Embryonic facial prominence (tissue), 1 donor: ENCODE results near the gene CLMN.
A peak's percentile ranks its signal among the peaks of the same experiment; 100 is the strongest.

Experiments
- DNase-seq: peaks from one replicate; pipeline ENCODE4 v3.0.0-alpha.2; 2016; ENCODE audit errors: extremely low spot score

Gene CLMN

GRCh38 chr14:95240859-95241813, 78.6 kb downstream of the CLMN start:
- DNase-seq = no peak

- DNase-seq = no peak
Observed at GRCh38 chr14:95238487-95239298, 81.0 kb downstream of the CLMN start.

- DNase-seq = no peak
Observed at GRCh38 chr14:95237958-95238340, 81.8 kb downstream of the CLMN start.

- DNase-seq = no peak
Observed at GRCh38 chr14:95237121-95237957, 82.4 kb downstream of the CLMN start.

DNA sequence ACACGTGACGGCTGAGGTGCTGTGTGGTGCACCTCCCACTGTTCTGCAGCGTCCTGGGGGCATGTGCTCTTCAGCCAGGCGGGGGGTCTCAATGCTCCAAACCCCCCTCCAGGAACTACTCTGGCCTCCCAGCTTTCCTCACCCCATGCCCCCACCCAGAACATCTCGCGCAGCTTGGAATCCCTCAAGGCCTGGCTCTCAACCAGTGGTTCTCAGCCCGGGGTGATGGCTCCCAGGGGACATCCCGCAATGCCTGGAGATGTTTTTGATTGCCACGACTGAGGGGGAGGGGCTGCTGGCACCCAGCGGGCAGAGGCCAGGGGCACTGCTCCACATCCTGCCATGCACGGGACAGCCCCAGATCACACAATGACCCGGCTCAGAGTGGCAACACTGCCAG, 83.5 kb downstream of the CLMN start:
- DNase-seq = no peak

DNA sequence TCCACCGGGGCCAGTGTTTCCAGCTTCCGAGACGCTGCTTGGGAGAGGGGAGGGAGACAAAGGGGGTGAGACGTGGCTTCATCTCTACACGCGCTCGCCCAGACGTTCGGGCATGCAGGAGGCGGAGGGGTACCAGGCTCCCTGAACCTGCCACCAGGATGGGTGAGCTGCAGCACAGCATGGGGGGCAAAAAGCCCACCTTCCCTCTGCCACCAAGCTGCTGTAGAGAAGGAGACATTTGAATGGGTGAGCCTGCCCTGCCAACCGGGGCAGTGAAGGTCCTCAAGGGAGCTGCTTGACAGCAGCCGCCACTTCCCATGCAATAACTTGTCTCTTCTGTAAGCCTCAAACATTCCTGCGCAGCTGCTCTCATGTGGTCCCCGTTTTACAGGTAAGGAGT, 83.9 kb downstream of the CLMN start:
- DNase-seq = no peak

DNA sequence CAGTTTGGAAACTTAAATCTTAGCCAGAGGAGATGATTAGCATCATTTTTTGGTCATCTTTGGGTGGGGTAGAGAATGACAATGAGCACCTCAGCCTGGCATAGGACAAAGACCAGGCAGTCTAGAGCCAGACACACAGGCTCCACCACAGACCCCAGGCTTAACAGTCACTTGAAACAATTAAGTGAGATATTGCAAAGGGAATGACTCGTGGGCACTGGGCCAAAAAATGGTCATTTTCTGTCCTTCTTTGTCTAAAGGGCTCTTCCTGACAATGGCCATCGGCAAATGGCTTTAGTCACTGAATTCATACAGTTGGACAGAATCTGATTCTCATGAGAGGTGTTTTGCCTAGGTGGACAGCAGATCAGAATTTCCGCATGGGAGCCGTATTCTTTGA, 84.4 kb downstream of the CLMN start:
- DNase-seq = no peak

DNA sequence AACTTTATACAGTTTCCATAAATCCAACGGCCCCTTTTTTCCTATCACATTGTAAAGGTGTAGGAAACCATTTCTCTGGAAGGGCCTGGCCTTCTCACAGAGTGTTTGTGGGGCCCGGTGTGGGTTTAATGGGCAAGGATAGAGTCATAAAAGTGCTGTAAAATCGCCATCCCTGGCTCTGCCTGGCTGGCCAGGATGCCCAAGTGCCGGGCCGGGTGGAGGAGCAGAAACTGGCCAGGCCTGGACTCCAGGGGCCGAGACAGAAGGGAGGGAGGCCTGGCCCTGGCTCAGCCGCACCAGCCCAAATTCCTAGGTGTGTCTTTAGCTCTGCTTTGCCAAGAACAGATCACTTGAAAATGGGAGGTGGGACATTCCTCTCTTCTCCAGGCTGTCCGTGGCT, 85.3 kb downstream of the CLMN start:
- DNase-seq = no peak

DNA sequence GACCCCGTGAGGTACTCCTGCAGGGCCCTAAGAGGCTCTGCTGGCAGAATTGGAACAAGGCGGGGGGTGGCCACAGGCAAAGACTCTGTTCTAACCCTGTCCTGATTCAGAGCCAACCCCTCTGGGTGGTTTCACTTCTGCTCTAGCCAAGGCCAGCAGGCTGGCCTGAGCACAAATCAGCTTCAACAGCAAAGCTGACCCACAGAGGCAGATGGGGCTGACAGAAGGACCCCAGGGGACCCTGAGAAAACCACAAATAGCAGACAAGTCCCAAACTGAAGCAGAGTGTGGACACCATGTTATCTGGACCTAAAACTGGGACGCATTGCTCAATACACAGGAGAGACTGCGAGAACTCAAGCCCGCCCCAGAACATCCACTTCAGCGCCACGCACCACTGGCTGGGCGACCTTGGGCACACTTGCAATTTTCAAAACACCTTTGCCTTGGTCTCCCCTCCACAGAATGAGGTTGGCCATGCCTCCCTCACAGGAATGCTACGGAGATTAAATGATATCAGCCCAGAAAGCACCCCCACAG, 85.9 kb downstream of the CLMN start:
- DNase-seq = no peak

GRCh38 chr14:95232894-95233584, 86.7 kb downstream of the CLMN start:
- no peak for DNase-seq

- DNase-seq = no peak
Observed at GRCh38 chr14:95231966-95232633, 87.6 kb downstream of the CLMN start.

- DNase-seq = no peak
Observed at GRCh38 chr14:95229749-95230148, 90.0 kb downstream of the CLMN start.

DNA sequence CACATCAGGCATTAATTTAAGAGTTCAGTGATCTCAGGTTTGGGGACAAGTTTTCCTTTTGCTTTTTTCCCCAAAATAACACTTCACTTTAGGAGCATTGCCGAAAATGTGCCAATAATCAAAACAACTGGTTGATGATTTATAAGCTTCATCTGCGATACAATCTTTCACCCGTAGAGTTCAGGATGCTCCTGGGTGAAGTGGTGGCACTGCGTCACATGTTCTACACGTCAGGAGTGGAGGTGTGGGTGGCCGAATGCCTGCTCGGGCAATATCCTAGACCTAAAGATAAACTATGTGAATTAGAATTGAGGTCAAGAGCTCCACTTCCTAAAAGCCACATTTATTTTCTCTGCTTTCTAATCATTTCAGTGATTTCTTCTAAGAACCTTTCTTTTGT, 91.5 kb downstream of the CLMN start:
- no peak for DNase-seq

GRCh38 chr14:95227279-95227860, 92.3 kb downstream of the CLMN start:
- DNase-seq = peak; percentile 52

DNA sequence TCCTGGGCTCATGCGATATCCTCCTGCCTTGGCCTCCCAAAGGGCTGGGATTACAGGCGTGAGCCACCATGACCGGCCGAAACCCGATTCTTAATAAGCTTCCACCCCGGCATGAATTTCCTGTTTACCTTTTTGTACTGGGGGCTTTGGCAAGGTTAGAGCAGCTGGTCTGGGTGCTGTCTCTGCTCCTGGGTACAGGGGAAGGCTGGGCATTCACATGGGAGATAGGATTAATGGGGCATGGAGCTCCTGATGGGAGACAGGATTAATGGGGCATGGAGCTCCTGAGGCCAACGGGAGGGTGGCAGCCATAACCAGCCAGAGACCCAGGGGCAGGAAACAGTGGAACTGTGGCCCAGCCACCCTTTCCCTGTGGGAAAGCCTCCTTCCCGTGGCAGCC, 92.9 kb downstream of the CLMN start:
- no peak for DNase-seq

DNA sequence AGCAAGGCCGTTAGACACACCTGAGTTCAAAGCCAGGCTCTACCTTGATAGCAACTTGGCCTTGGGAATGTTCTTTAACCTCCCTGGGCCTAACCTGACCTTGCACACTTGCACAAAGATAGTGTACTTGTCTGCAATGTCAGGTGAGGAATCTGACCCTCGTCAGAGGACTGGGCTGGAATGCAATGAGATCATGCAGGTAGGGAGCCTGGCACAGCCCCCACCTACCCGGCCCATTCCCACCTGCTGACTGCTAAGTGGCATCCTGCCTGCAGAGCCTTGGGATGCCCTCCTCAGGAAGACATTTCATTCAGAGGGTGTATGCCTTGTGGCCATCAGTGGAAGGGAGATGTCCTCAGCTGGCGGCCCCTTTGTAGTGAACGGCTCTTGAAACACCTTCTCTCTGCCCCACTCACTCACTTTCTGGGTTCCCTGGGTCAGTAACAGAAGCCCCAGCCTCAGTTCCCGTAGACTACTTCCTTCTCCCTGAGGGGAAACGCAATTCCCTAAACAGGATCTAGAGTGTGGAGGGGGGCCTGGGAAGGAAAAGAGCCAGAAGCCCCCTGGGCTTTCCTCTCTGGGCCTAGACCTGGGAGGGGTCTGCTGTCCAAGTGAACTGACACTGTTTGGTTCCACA, 94.3 kb downstream of the CLMN start:
- DNase-seq = no peak

DNA sequence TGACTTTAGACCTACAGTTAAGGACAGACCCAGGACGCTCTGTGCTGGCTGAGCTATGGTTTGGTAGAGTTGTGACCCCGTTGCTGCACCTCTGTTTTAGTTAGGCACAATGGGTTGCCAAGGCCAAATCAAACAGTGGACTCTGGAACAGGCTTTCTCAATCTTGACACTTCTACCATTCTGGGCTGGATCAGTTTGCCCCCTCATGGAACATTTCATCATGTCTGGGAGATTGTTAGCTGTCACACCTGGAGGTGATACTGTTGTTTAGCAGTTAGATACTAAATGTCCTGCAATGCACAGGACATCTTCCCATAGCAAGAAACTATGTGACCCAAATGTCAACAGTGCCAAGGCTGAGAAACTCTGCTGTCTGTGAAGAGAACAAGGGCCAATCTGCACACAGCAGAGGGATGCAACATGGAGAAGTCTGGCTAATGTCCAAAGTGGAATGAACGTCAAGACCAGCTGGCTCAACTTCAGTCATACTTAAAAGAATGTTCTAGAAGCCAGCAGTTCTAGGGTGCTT, 96.8 kb downstream of the CLMN start:
- DNase-seq = no peak

DNA sequence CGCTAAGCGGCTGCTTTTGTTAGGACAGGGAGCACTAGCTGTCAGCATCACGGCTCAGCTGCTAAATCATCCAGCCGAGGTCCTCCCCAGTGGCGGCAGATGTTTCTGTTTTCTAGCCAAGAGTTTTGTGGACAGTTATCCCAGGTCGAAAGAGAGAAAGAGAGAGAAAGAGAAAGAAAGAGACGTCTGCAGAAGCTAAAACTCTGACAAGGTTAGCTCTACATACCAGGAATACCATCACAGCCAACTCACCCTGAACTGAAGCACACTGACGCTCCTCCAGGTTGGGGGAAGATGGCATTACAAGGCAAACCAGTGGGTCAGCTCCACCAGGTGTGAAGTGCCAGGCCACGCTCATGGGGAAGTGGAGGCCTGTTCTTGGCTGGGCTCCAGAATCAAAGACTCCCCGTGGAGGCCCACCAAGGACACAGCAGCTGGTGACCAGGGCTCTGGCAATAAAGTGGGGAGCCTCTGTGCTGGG, 97.5 kb downstream of the CLMN start:
- no peak for DNase-seq

DNA sequence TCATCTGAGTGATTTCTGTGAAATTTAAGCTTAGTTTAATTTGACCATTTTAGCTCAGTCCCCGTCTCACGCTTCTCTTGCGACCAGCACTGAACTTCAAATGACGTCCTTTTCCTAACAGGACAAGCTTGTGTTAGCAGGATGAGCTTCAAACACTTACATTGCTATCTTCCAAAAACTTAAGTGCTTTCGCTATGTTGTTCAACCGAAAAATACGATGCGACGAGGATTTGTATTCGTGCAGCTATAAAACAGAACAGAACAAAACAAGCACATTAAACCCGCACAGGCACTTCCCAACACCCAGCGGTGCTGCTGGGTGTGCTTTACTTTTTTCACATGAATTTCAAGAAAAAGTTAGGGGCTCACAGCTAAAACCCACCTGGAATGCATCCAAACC, 98.2 kb downstream of the CLMN start:
- DNase-seq = no peak
